PC-3 (cell line): Measurements from ENCODE around the gene ASTN2.

Experiments
- EZH2 ChIP-seq: fragments of 300-600 bp; sonication (generic); IDR thresholded peaks from one replicate; pipeline ENCODE4 v1.6.1; 2017; ENCODE audit warnings: antibody characterized with exemption, mild to moderate bottlenecking, low read length; ENCODE audit not compliant: unreplicated experiment
- EZH2phosphoT487 ChIP-seq: fragments of 300-600 bp; sonication (generic); IDR thresholded peaks from 2 replicates; pipeline ENCODE4 v1.6.1; 2018; ENCODE audit warnings: mild to moderate bottlenecking, antibody characterized with exemption, low read length, borderline replicate concordance
- TF ChIP-seq, protein P1 (sequence below): fragments of 300-600 bp; sonication (generic); conservative IDR thresholded peaks from 2 replicates; pipeline ENCODE4 v1.5.1; 2017; ENCODE audit warnings: antibody characterized with exemption, low read depth, mild to moderate bottlenecking, low read length

DNA sequence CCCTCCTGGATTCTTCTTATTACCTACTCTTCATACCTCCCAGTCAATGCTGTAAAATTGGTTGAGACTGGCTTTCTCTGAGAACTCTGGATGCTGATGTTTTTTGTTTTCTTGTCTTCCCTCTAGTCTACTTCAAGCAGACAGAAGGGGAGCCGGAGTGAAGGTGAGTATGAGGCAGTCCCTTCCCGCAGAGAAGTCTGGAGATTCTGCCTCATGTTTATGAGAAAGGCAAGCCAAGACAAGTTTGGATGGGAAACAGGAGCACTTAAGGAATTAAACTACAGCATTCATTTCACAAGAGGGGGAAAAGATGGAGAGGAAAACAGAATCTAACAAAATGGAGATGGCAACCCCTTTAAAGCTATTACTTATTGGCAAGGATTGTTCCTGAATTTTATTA, 481.6 kb downstream of the ASTN2 start:
- TF ChIP-seq EZH2 (no peak), EZH2phosphoT487 (no peak)
- TF ChIP-seq, protein P1, sequence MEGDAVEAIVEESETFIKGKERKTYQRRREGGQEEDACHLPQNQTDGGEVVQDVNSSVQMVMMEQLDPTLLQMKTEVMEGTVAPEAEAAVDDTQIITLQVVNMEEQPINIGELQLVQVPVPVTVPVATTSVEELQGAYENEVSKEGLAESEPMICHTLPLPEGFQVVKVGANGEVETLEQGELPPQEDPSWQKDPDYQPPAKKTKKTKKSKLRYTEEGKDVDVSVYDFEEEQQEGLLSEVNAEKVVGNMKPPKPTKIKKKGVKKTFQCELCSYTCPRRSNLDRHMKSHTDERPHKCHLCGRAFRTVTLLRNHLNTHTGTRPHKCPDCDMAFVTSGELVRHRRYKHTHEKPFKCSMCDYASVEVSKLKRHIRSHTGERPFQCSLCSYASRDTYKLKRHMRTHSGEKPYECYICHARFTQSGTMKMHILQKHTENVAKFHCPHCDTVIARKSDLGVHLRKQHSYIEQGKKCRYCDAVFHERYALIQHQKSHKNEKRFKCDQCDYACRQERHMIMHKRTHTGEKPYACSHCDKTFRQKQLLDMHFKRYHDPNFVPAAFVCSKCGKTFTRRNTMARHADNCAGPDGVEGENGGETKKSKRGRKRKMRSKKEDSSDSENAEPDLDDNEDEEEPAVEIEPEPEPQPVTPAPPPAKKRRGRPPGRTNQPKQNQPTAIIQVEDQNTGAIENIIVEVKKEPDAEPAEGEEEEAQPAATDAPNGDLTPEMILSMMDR, result no peak
